H1 (cell line): ENCODE measurements around the gene MAML3. TPM values are rescaled to one million over a fixed set of nuclear protein-coding genes. Genes with fewer than 3 reads are reported as not detected.

Experiments
- CTCF ChIA-PET: fragments of 300-600 bp; sonication (Branson Sonifier 250); formaldehyde crosslinking; loops from one replicate; lab custom pipeline; 2021; ENCODE audit not compliant: partially characterized antibody; lab: Charles Lee
- POLR2A ChIA-PET: fragments of 300-600 bp; sonication (Branson Sonifier 250); formaldehyde crosslinking; loops from one replicate; lab custom pipeline; 2021; ENCODE audit warnings: inconsistent platforms; ENCODE audit not compliant: partially characterized antibody; lab: Charles Lee
- DNase-seq, 2 experiments: peaks; one replicate each; pipeline versions ENCODE4 v3.0.0 to v3.0.0-alpha.2; 2010 to 2022; ENCODE audit warnings: low spot score in 2 of 2, low read depth in 1 of 2, mixed read lengths in 1 of 2
- FAIRE-seq: peaks from 2 replicates; lab custom pipeline; 2011; peaks lifted over from hg19 to GRCh38; lab: Jason Lieb, UNC
- H2AFZ ChIP-seq: 2 replicates; pipeline ENCODE4 v1.8.1; 2012; ENCODE audit warnings: low read length, inconsistent platforms
- H2AK5ac ChIP-seq: 2 replicates; pipeline ENCODE4 v1.6.1; 2013; ENCODE audit warnings: low read depth, low read length
- H2BK120ac ChIP-seq: replicated peaks from 2 replicates; pipeline ENCODE3; 2013; ENCODE audit warnings: low read depth, low read length, inconsistent platforms
- H2BK12ac ChIP-seq: 2 replicates; pipeline ENCODE4 v1.6.1; 2013; ENCODE audit warnings: low read depth, low read length
- H2BK15ac ChIP-seq: 2 replicates; pipeline ENCODE4 v1.6.1; 2013; ENCODE audit warnings: low read length
- H2BK20ac ChIP-seq: 2 replicates; pipeline ENCODE4 v1.6.1; 2013; ENCODE audit warnings: low read length
- H2BK5ac ChIP-seq: 2 replicates; pipeline ENCODE4 v1.6.1; 2013; ENCODE audit warnings: low read depth, low read length
- H3K14ac ChIP-seq: 2 replicates; pipeline ENCODE4 v1.6.1; 2013; ENCODE audit warnings: inconsistent platforms; ENCODE audit not compliant: insufficient read length
- H3K18ac ChIP-seq: 2 replicates; pipeline ENCODE4 v1.6.1; 2013; ENCODE audit warnings: low read length; ENCODE audit errors: extremely low read depth
- H3K23ac ChIP-seq: 2 replicates; pipeline ENCODE4 v1.6.1; 2013; ENCODE audit warnings: inconsistent platforms; ENCODE audit not compliant: insufficient read length
- H3K23me2 ChIP-seq: 2 replicates; pipeline ENCODE4 v1.6.1; 2013; ENCODE audit warnings: low read depth, low read length
- H3K27ac ChIP-seq: 2 replicates; pipeline ENCODE4 v1.6.1; 2011; ENCODE audit warnings: low read depth, low read length, inconsistent platforms
- H3K27me3 ChIP-seq, 4 experiments: replicated peaks in 1 of 4; 1 replicate in 1 of 4; 2 replicates in 3 of 4; pipeline versions ENCODE4 v1.6.1 to v1.8.1; 2011 to 2013; ENCODE audit warnings: low read length in 3 of 4, mild to moderate bottlenecking in 3 of 4, inconsistent platforms in 2 of 4, mixed read lengths in 2 of 4, moderate library complexity in 1 of 4; ENCODE audit not compliant: control insufficient read depth in 3 of 4, insufficient read depth in 3 of 4; ENCODE audit errors: extremely low read depth in 1 of 4
- H3K36me3 ChIP-seq, 4 experiments: 2 replicates each; pipeline versions ENCODE4 v1.6.1 to v1.8.1; 2011 to 2013; ENCODE audit warnings: mild to moderate bottlenecking in 4 of 4, low read length in 3 of 4, moderate library complexity in 2 of 4, control low read depth in 1 of 4, inconsistent platforms in 1 of 4; ENCODE audit not compliant: insufficient read depth in 4 of 4, control insufficient read depth in 2 of 4
- H3K4ac ChIP-seq: replicated peaks from 2 replicates; pipeline ENCODE3; 2013; ENCODE audit warnings: low read length, low read depth, mixed read lengths, inconsistent platforms; ENCODE audit not compliant: insufficient read length
- H3K4me1 ChIP-seq, 4 experiments: replicated peaks in 1 of 4; 1 replicate in 1 of 4; 2 replicates in 3 of 4; pipeline versions ENCODE4 v1.6.1 to v1.8.1; 2011 to 2013; ENCODE audit warnings: low read length in 3 of 4, inconsistent platforms in 2 of 4, mixed read lengths in 1 of 4; ENCODE audit not compliant: insufficient read depth in 4 of 4, control insufficient read depth in 3 of 4
- H3K4me2 ChIP-seq, 2 experiments: 2 replicates each; pipeline versions ENCODE4 v1.6.1 to v1.8.1; 2011 to 2013; ENCODE audit warnings: low read depth in 2 of 2, low read length in 2 of 2, control low read depth in 1 of 2, inconsistent platforms in 1 of 2, mild to moderate bottlenecking in 1 of 2; ENCODE audit not compliant: insufficient read depth in 1 of 2
- H3K4me3 ChIP-seq, 4 experiments: fragments of 200-600, 300-600 bp in 1 of 4; sonication (generic), shearing (Covaris generic), sonication (Bioruptor Twin) in 1 of 4; 2 replicates each; pipeline versions ENCODE4 v1.5.1 to v1.8.1; 2011 to 2016; ENCODE audit warnings: low read length in 4 of 4, low read depth in 3 of 4, control low read depth in 2 of 4, inconsistent platforms in 2 of 4, mild to moderate bottlenecking in 2 of 4, mixed read lengths in 1 of 4, moderate library complexity in 1 of 4; ENCODE audit not compliant: insufficient read depth in 2 of 4; ENCODE audit errors: extremely low read depth in 1 of 4
- H3K56ac ChIP-seq: replicated peaks from 2 replicates; pipeline ENCODE3; 2013; ENCODE audit warnings: low read depth, mild to moderate bottlenecking, mixed read lengths, low read length, inconsistent platforms; ENCODE audit not compliant: insufficient read length
- H3K79me1 ChIP-seq: 2 replicates; pipeline ENCODE4 v1.6.1; 2013; ENCODE audit warnings: low read depth, low read length, control low read depth
- H3K79me2 ChIP-seq, 2 experiments: 2 replicates each; pipeline versions ENCODE4 v1.6.1 to v1.8.1; 2012 to 2013; ENCODE audit warnings: low read length in 2 of 2, mild to moderate bottlenecking in 2 of 2, inconsistent platforms in 1 of 2; ENCODE audit not compliant: insufficient read depth in 2 of 2, control insufficient read depth in 1 of 2
- H3K9ac ChIP-seq, 4 experiments: replicated peaks in 1 of 4; 1 replicate in 1 of 4; 2 replicates in 3 of 4; pipeline versions ENCODE4 v1.6.1 to v1.8.1; 2011 to 2013; ENCODE audit warnings: low read depth in 3 of 4, low read length in 3 of 4, control low read depth in 2 of 4, mild to moderate bottlenecking in 2 of 4, moderate library complexity in 2 of 4, inconsistent platforms in 1 of 4; ENCODE audit errors: extremely low read depth in 1 of 4
- H3K9me3 ChIP-seq, 2 experiments: 2 replicates each; pipeline versions ENCODE4 v1.6.1 to v1.8.1; 2012 to 2013; ENCODE audit warnings: mild to moderate bottlenecking in 2 of 2, moderate library complexity in 2 of 2, control low read depth in 1 of 2, inconsistent platforms in 1 of 2, low read depth in 1 of 2, low read length in 1 of 2, mixed read lengths in 1 of 2; ENCODE audit not compliant: insufficient read depth in 2 of 2
- H4K20me1 ChIP-seq, 2 experiments: replicated peaks in 1 of 2; 2 replicates each; pipeline versions ENCODE3 to v1.8.1; 2011 to 2013; ENCODE audit warnings: inconsistent platforms in 2 of 2, low read length in 2 of 2, mild to moderate bottlenecking in 1 of 2; ENCODE audit not compliant: insufficient read depth in 2 of 2, control insufficient read depth in 1 of 2
- H4K5ac ChIP-seq: 2 replicates; pipeline ENCODE4 v1.6.1; 2013; ENCODE audit warnings: low read length, low read depth, mixed read lengths, inconsistent platforms; ENCODE audit not compliant: insufficient read length
- H4K8ac ChIP-seq: 2 replicates; pipeline ENCODE4 v1.8.0; 2013; ENCODE audit warnings: mild to moderate bottlenecking, moderate library complexity, low read length, inconsistent platforms; ENCODE audit not compliant: insufficient read depth; ENCODE audit errors: extremely low read depth
- H4K91ac ChIP-seq: replicated peaks from 2 replicates; pipeline ENCODE3; 2013; ENCODE audit warnings: low read length, mixed read lengths, inconsistent platforms; ENCODE audit not compliant: insufficient read length
- ASH2L ChIP-seq: fragments of 200-600, 300-600 bp; sonication (generic); IDR thresholded peaks from one replicate; pipeline ENCODE4 v1.7.1; 2017; ENCODE audit warnings: low read length
- BACH1 ChIP-seq: IDR thresholded peaks from 2 replicates; pipeline ENCODE4 v1.6.1; 2012; ENCODE audit warnings: low read length, improper control_type of control experiment
- BCL11A ChIP-seq, 2 experiments: IDR thresholded peaks; one replicate each; pipeline ENCODE4 v1.6.1; 2011; ENCODE audit warnings: low read depth in 2 of 2, low read length in 2 of 2, mild to moderate bottlenecking in 2 of 2
- CTCF ChIP-seq, 3 experiments: IDR thresholded peaks; 1 replicate in 2 of 3; 2 replicates in 1 of 3; pipeline versions ENCODE4 v1.5.1 to v1.6.1; 2011; ENCODE audit warnings: low read length in 3 of 3, mild to moderate bottlenecking in 3 of 3, inconsistent platforms in 2 of 3, low read depth in 1 of 3, moderate library complexity in 1 of 3; ENCODE audit not compliant: insufficient read depth in 1 of 3; ENCODE audit errors: control extremely low read depth in 1 of 3
- KDM4A ChIP-seq: IDR thresholded peaks from one replicate; pipeline ENCODE4 v1.7.1; 2012; ENCODE audit warnings: low read depth, mild to moderate bottlenecking, moderate library complexity, low read length, inconsistent platforms; ENCODE audit not compliant: severe bottlenecking
- KDM5A ChIP-seq: fragments of 200-600 bp; IDR thresholded peaks from 2 replicates; pipeline ENCODE4 v1.7.1; 2012; ENCODE audit warnings: mild to moderate bottlenecking, low read length, inconsistent platforms, mixed read lengths
- POLR2AphosphoS5 ChIP-seq: IDR thresholded peaks from 2 replicates; pipeline ENCODE4 v1.6.1; 2011; ENCODE audit warnings: low read depth, low read length
- RFX5 ChIP-seq: IDR thresholded peaks from 2 replicates; pipeline ENCODE4 v1.6.1; 2011; ENCODE audit warnings: low read depth, low read length, improper control_type of control experiment, borderline replicate concordance
- TAF7 ChIP-seq: optimal IDR thresholded peaks from 2 replicates; pipeline ENCODE3; 2011; ENCODE audit warnings: low read depth, mild to moderate bottlenecking, inconsistent platforms, low read length, moderate library complexity, borderline replicate concordance
- YY1 ChIP-seq: IDR thresholded peaks from 2 replicates; pipeline ENCODE4 v1.6.1; 2011; ENCODE audit warnings: low read depth, mild to moderate bottlenecking, low read length
- WGBS, 2 experiments: shearing (Covaris generic) in 1 of 2; methylation state at CpG; one replicate each; pipeline versions ENCODE4 v1.1.6 to v1.1.7; 2013 to 2015; ENCODE audit warnings: low lambda C conversion rate in 2 of 2, mixed read lengths in 2 of 2, inconsistent platforms in 1 of 2, low coverage in 1 of 2, missing lambda C conversion rate in 1 of 2; ENCODE audit not compliant: insufficient replicate concordance in 2 of 2, insufficient coverage in 1 of 2, insufficient read length in 1 of 2; ENCODE audit errors: extremely low coverage in 1 of 2, missing lambda C conversion rate in 1 of 2; 5-methylcytosine and 5-hydroxymethylcytosine counted together
- polyA plus RNA-seq, 7 experiments: library from polyadenylated mRNA; depleted of rRNA in 3 of 7; stranded (reverse) in 5 of 7; unstranded in 2 of 7; fragments of >200 nt in 5 of 7; fragments of 200-250 nt in 2 of 7; gene quantifications; 1 replicate in 5 of 7; 2 replicates in 1 of 7; 4 replicates in 1 of 7; pipeline versions ENCODE4 v1.2.1 to v1.2.3, GENCODE V29; 2011 to 2013; ENCODE audit warnings: missing spikeins in 2 of 7, mixed read lengths in 2 of 7
- total RNA-seq: library from RNA; stranded (reverse); fragmentation: NEBNext Ultra II Directional; extraction: Animal tissue kit (Norgen Biotek cat#: 25700); gene quantifications from 2 replicates; pipeline ENCODE4 v1.2.1, GENCODE V29; 2021
- TF ChIP-seq, protein P1 (sequence below): IDR thresholded peaks from 2 replicates; pipeline ENCODE4 v1.6.1; 2011; ENCODE audit warnings: low read depth, mild to moderate bottlenecking, low read length; ENCODE audit not compliant: insufficient read depth

Gene MAML3
- total and polyA plus RNA-seq, 2 of the 8 experiments (the other 6 are each of a cell fraction or from before 2014, with no cell fraction given), result 2.1 to 5.7 TPM

DNA sequence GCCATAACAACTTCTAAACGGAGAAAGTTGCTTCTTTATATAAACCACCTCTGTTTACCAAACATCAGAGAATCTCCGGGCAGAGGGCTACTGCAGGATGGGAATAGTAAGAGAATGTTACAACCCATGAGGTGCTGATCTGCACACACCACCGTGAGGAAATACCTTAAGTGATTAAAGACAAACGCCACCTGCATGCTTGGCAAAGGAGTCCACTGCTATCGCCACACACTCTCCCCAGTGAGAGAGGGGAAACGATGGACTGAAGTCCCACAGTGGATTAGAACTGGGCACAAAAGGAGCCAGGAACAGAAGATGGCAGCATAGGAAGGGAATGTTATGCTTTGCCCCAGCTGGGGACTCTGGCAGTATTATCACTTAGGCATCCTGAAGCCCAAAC is 15.6 kb downstream of the MAML3 start:
- Histone ChIP-seq H3K56ac (no peak overlapping the region), H3K27ac (no peak overlapping the region), H3K79me2 (no peaks in the 10 kb centered on the region), H4K5ac (no peak overlapping the region), H3K23ac (no peak overlapping the region), H3K4me1 (peaks cover 0 to 12% (median 3%) of the 10 kb centered on the region in 4 experiments; a peak in 3 of 7 replicates), H3K4ac (peak overlapping the region; percentile 44), H2BK20ac (no peak overlapping the region), H3K4me3 (no peak overlapping the region), H3K14ac (no peak overlapping the region), H2BK12ac (peak overlapping the region; percentile 53; the same call in 1 of the 2 replicates), H3K23me2 (no peaks in the 10 kb centered on the region), H4K20me1 (no peaks in the 10 kb centered on the region), H3K4me2 (no peak overlapping the region), H2BK5ac (peak overlapping the region; percentile 37; the same call in 1 of the 2 replicates), H2BK120ac (peak overlapping the region; percentile 55), H3K9ac (no peak overlapping the region), H3K79me1 (no peaks in the 10 kb centered on the region; the same call in 1 of the 2 replicates), H3K27me3 (no peaks in the 10 kb centered on the region), H3K36me3 (no peaks in the 10 kb centered on the region), H3K9me3 (no peaks in the 10 kb centered on the region; a peak in 1 of 4 replicates), H4K8ac (no peak overlapping the region), H2AFZ (no peak overlapping the region), H4K91ac (no peak overlapping the region), H2BK15ac (no peak overlapping the region; the same call in 1 of the 2 replicates), H2AK5ac (no peak overlapping the region), H3K18ac (no peak overlapping the region)
- ChIA-PET POLR2A (interaction anchor here (2.2 kb wide), 1 partner anchor 12 kb away, joined by 11 read pairs; no protein-coding TSS in a partner anchor), CTCF (interaction anchor here (1.1 to 1.7 kb wide), 4 partner anchors 10 to 188 kb away, joined by 3 read pairs; no protein-coding TSS in a partner anchor)
- FAIRE-seq (no peak), DNase-seq (no peak)
- 89% methylated on average over 6 of the region's 6 CpGs; no CpG with 5 or more reads in 1 of the 2 experiments for WGBS, 2 experiments
- no peak for TF ChIP-seq BACH1
- TF ChIP-seq, protein P1, sequence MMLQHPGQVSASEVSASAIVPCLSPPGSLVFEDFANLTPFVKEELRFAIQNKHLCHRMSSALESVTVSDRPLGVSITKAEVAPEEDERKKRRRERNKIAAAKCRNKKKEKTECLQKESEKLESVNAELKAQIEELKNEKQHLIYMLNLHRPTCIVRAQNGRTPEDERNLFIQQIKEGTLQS, result no peak
- no peak for TF ChIP-seq RFX5
- no peak for TF ChIP-seq KDM4A
- no peak for TF ChIP-seq ASH2L
- no peak for TF ChIP-seq TAF7
- TF ChIP-seq KDM5A, result no peak
- no peak for TF ChIP-seq CTCF (IDR thresholded peaks at IDR 0.05; ENCODE audit: control extremely low read depth in 1 of 3, insufficient read depth in 1 of 3, low read depth in 1 of 3, low read length in 3 of 3)
- TF ChIP-seq POLR2AphosphoS5, result no peak
- no peak for TF ChIP-seq YY1
- no peak for TF ChIP-seq BCL11A (IDR thresholded peaks at IDR 0.05; ENCODE audit: low read depth in 2 of 2, low read length in 2 of 2)
